ENCODE data around the gene SVOPL. TPM values are rescaled to one million over a fixed set of nuclear protein-coding genes. Genes with fewer than 3 reads are reported as not detected.

The SVOPL gene
- total RNA-seq, 1 donor from 2014 or later = not detected

DNA sequence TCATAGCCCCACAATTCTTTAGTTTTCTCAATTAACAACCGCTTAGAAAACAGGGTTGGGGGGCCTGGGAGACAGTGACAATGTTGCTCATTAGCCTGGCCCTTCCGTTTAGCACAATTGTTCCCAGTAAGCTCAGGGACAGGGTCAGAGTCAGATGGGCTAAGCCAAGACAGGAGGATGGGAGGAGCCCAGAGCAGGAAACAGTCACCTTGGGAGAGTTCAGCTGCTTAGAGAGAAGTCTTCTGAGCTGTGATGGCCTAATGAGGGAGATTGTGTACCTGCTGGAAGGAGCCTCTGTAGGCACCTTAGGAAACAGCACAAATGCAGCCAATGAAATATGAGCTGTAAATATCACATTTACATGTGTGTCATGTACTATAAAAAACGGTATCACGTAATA lies 35.9 kb downstream of the SVOPL start:
- intact Hi-C loops (cut with DNase I) = no loop called here
- ATAC-seq (no peak), DNase-seq (ENCODE audit: missing footprints) (no peak)

GRCh38 chr7:138663725-138664710 lies 37.1 kb downstream of the SVOPL start:
- intact Hi-C loops (cut with DNase I) = no loop called here
- ATAC-seq (no peak), DNase-seq (ENCODE audit: missing footprints) (no peak)

DNA sequence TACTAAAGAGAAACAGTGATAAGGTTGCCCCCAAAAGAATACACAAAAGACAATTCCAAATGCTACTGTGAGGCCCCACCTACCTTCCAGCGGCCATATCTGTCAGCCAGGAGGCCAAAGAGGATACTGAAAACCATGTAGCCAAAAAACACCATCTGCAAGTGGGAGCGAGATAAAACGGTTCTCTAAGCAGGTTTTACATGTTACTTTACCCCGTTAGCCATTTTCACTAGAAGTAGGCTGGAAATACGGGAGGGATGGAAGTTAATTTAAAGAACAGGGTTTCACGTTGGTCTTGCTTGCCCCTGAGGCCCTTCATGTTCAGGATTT lies 38.2 kb downstream of the SVOPL start:
- no peak for ATAC-seq
- no peak for DNase-seq (ENCODE audit: missing footprints)
- intact Hi-C loops (cut with DNase I) = no loop called here

- ATAC-seq (no peak), DNase-seq (ENCODE audit: missing footprints) (no peak)
- intact Hi-C loops (cut with DNase I) = no loop called here
These were observed 38.8 kb downstream of the SVOPL start for GRCh38 chr7:138662076-138662990.

DNA sequence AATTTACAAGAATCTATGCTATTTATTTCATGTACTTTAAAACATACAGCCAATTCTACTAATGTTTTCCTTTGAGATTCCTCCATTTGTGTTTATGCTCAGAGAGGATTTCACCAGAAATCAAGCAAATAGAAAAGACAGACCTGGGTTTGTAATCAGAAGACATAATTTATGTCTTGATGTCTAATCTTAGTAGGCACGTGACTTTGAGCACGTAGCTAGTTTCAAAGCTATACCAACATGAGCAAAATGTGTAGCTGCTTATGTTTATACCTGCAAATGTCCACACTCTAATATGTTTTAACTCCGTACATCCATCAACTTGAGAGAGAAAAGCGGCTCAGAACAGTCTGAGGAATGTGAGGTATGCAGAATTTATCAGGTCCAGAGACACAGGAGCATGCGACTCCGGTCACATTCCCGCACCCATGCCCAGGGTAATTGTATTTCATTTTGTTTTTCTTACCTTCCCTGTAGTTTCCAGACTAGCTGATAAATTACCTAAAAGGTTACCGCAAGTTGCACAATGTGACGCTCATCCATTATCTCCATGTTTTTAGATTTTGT lies 40.0 kb downstream of the SVOPL start:
- intact Hi-C loops (cut with DNase I) = no loop called here
- DNase-seq (ENCODE audit: missing footprints) (no peak), ATAC-seq (no peak)

DNA sequence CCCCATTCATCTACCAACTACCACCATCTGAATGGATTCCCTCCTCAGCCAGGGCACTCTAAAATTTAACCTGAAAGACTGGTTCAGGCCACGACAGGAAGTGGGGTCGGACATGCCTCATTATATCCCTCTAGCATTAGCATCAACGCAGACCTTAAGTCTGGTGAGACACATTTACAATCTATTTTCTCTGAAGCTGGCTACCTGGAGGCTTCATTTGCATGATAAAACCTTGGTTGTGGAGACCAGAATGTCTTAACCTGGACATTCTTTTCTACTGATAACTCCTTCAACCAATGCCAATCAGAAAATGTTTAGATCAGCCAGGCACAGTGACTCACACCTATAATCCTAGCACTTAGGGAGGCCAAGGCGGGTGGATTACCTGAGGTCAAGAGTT lies 42.3 kb downstream of the SVOPL start:
- no peak for ATAC-seq
- intact Hi-C loops (cut with DNase I) = no loop called here
- DNase-seq (ENCODE audit: missing footprints) = no peak

GRCh38 chr7:138657854-138658386 lies 43.2 kb downstream of the SVOPL start:
- ATAC-seq (no peak), DNase-seq (ENCODE audit: missing footprints) (no peak)
- intact Hi-C loops (cut with DNase I) = no loop called here

GRCh38 chr7:138656952-138657351 lies 44.2 kb downstream of the SVOPL start:
- intact Hi-C loops (cut with DNase I) = no loop called here
- DNase-seq (ENCODE audit: missing footprints) (no peak), ATAC-seq (no peak)

- intact Hi-C loops (cut with DNase I) = no loop called here
- ATAC-seq (no peak), DNase-seq (ENCODE audit: missing footprints) (no peak)
These were observed 46.5 kb downstream of the SVOPL start for GRCh38 chr7:138654616-138655015.

- no peak for ATAC-seq
- intact Hi-C loops (cut with DNase I) = no loop called here
- no peak for DNase-seq (ENCODE audit: missing footprints)
These were observed 51.7 kb downstream of the SVOPL start for GRCh38 chr7:138649506-138649905.

- DNase-seq (ENCODE audit: missing footprints) (no peak), ATAC-seq (no peak)
- intact Hi-C loops (cut with DNase I) = no loop called here
These were observed 55.9 kb downstream of the SVOPL start for GRCh38 chr7:138645284-138645683.

- intact Hi-C loops (cut with DNase I) = no loop called here
- ATAC-seq (no peak), DNase-seq (ENCODE audit: missing footprints) (no peak)
These were observed 68.1 kb downstream of the SVOPL start for GRCh38 chr7:138632826-138633602.

DNA sequence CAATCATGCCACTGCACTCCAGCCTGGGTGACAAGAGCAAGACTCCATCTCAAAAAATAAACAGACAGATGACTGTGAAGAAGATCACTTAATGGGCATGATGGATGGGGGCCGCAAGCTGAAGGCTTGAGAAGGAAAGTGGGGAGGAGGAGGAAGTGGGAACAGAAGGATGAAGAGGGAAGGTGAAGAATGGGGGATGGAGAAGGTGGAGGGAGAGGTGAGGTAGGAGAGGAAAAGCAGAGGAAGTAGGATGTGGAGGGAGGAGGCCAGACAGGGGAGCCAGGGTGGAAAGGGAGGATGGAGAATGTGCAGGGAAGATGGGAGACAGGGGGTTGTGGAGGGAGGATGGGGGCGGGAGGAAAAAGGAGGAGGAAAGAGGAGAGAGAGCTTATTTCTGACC lies 68.8 kb downstream of the SVOPL start:
- ATAC-seq = no peak
- intact Hi-C loops (cut with DNase I) = no loop called here
- DNase-seq (ENCODE audit: missing footprints) = no peak

DNA sequence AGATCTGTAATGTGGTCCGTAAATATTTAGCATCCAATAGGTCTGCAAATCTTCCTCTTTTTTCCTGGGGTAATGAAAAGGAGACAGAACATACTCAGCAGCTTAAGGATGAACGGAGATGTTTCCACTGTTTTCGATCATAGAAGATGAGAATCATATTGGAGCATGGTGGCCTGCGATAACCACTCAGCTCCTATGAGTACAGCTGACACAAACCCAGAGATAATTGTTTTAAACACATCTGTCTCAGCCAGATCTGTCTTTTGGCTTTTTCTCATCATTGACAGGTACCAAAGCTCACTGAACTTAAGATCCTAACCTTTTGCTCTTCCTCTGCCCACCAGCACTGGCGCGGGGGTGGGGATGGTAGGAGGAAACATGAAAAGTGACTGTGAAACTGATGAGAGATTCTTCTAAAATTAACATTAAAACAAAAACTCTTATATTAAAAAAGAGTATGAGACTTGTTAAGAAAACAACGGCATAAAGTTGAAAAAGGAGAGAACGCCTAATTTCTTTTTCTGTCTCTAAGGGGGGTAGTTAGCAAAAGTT lies 71.0 kb downstream of the SVOPL start:
- DNase-seq (ENCODE audit: missing footprints) = no peak
- intact Hi-C loops (cut with DNase I) = no loop called here
- no peak for ATAC-seq

GRCh38 chr7:138627361-138627760 lies 73.8 kb downstream of the SVOPL start:
- ATAC-seq (no peak), DNase-seq (ENCODE audit: missing footprints) (no peak)
- intact Hi-C loops (cut with DNase I) = no loop called here

DNA sequence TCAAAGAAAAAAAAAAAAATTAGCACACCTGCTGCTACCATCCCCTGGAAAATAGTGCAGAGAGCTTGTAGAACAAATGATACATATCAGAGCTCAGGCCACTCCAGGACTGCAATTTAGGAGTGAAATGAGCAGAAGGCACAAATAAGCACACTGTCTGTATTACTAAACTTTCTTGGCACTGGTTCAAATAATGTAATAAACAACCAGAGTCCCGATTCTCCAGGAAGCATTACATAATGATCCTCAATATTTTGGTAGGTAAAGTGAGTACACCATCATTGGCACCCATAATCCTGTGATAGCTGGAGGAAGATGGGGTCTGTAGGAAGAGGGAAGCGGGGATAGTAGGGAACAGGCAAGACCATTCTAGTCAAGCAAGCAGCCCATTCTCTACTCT lies 74.3 kb downstream of the SVOPL start:
- no peak for ATAC-seq
- intact Hi-C loops (cut with DNase I) = no loop called here

GRCh38 chr7:138625849-138626230 lies 75.3 kb downstream of the SVOPL start:
- ATAC-seq (no peak), DNase-seq (ENCODE audit: missing footprints) (no peak)
- intact Hi-C loops (cut with DNase I) = no loop called here

More for the DNA sequence above, 74.3 kb downstream of the SVOPL start:
- DNase-seq (ENCODE audit: missing footprints) = no peak

DNA sequence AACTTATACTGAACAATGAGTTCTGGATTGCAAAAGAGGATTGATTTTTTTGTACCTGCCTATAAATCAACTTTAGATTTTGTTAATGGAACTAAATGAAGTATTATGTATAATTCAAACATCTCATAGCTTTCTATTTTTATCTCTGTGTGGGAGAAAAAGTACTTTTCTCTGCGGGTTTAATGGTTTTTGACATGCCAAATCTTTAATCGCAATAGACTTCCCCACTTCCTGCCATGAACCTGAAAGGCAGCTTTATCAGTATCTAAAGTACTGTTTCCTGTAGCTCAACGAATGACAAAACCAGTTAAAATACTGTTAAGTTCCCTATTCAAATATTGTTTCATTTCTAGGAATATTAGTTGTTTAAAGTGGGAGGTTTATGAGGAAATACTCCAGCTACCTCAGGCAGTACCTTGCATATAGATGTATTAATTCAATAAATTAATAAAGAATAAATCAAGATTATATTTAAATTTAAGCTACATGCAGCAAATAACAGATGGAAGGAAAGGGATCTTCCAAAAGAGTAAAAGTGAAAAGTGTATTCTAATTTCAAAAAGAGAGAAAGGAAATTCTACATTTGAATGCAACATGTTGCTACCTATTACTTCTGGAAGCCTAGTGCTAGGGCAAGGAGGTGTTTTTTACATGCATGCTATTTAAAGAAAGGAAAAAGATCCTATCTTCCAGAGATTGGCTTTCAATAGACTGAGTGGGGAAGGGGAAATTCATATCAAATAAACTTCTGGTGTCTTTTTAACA lies 75.9 kb downstream of the SVOPL start:
- DNase-seq (ENCODE audit: missing footprints) (no peak), ATAC-seq (no peak)
- intact Hi-C loops (cut with DNase I) = no loop called here

All from Right ventricle myocardium inferior (tissue), 1 donor.